GM12864 (cell line): ENCODE data around the gene S100A12.

Experiments
- DNase-seq: peaks from one replicate; pipeline ENCODE4 v3.0.0-alpha.2; 2011; ENCODE audit warnings: low read depth
- H3K4me3 ChIP-seq: 2 replicates; pipeline ENCODE4 v1.5.1; 2011; ENCODE audit warnings: mild to moderate bottlenecking, low read depth, low read length, control low read depth
- TF ChIP-seq, protein P1 (sequence below): IDR thresholded peaks from 2 replicates; pipeline ENCODE4 v1.5.1; 2011; ENCODE audit warnings: low read depth, mild to moderate bottlenecking, moderate library complexity, low read length, control low read depth, inconsistent platforms; ENCODE audit errors: missing control alignments

S100A12 gene

DNA sequence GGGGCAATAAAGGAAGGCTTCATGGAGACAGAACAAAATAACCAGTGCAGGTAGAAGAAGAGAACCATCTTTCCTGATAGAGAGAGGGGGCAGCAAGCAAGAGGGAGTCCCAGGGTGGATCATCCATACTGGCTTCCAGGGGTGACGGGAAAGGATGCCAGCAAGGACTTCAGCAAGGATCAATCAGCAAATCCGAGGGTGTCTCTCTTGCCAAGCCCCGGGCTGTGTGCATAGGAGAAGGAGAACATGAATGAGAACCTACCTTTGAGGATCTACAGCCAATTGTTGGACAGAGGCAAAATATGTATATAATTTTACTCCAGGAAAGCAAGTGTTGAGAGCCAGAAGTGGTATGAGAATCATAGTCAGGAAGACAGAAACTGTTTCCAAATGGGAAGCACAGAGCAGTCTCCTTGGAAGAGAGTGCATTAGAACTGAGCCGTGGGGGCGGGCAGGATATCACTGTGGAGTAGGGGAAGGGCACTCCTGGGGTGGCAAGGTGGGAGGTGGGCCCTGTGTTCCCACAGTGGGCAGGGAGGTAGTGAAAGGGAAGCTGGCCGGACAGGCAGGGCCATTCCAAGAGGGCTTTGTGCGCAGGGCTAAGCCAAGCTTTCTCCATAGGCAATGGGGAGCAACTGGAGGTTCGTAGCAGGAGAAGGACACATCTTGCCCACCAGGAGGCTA is 18.9 kb downstream of the S100A12 start:
- DNase-seq = no peak
- H3K4me3 ChIP-seq = no peak overlapping the region
- TF ChIP-seq, protein P1, sequence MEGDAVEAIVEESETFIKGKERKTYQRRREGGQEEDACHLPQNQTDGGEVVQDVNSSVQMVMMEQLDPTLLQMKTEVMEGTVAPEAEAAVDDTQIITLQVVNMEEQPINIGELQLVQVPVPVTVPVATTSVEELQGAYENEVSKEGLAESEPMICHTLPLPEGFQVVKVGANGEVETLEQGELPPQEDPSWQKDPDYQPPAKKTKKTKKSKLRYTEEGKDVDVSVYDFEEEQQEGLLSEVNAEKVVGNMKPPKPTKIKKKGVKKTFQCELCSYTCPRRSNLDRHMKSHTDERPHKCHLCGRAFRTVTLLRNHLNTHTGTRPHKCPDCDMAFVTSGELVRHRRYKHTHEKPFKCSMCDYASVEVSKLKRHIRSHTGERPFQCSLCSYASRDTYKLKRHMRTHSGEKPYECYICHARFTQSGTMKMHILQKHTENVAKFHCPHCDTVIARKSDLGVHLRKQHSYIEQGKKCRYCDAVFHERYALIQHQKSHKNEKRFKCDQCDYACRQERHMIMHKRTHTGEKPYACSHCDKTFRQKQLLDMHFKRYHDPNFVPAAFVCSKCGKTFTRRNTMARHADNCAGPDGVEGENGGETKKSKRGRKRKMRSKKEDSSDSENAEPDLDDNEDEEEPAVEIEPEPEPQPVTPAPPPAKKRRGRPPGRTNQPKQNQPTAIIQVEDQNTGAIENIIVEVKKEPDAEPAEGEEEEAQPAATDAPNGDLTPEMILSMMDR = no peak

DNA sequence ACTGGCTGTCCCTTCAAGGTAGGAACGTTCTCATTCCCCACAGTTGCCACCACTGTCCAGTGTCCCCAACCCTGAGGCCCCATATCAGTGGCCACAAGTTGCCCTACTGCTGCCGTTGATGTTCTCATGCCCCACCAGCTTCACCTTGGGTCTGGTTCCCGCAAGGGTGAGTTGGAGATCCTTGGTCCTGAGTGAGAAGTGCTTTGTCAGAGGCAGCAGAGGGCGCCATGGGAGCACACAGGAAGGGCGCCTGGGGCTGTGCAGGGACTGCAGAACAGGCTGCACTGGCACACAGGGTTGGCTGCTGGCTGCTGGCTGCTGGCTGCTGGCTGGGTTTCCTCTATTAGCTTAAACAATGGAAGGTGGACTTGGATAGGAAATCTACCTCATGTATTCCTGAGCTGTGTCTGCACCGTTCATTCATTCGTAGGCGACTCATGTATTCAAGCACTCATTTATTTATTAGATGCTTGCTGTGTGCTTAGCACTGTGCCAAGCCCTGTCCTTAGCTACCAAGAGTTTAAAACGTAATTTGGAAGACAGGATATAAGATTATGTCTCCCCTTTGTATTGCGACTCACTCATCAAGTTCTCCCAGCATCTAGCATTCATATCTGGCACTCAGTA is 19.9 kb downstream of the S100A12 start:
- H3K4me3 ChIP-seq = no peak overlapping the region
- DNase-seq = no peak
- TF ChIP-seq, protein P1 = peak; percentile 75

DNA sequence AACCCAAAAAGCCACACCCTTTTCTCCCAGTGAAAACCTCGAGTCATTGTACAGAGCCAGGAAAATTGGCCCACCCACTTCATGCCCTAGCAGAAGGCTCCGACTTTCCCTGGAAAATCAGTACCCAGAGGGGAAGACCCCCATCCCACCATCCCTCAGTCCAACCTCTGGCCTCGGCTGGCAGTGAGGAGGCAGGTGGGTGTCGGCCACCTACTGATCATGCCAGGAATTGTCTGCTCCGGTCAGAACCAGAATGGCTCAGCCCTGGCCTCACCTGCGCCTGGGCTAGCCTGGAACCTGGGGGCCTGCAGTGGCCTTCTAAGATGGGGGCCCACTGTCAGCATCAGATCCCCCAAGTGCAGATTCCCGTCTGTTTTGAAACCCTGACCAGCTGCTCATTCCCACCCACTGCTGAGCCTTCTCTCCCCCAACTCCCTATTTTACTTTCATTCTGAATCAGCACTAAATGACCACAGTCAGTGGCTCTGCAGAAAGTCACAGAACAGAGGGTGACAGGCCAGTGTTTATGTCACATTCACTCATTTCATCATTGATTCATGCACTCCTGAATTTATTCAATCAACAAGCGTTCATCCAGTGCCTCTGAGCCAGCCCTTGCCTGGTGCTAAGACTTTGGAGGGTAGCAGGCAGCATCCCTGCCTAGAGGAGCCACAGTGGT is 20.8 kb downstream of the S100A12 start:
- no peak overlapping the region for H3K4me3 ChIP-seq
- TF ChIP-seq, protein P1 = no peak
- DNase-seq = no peak

DNA sequence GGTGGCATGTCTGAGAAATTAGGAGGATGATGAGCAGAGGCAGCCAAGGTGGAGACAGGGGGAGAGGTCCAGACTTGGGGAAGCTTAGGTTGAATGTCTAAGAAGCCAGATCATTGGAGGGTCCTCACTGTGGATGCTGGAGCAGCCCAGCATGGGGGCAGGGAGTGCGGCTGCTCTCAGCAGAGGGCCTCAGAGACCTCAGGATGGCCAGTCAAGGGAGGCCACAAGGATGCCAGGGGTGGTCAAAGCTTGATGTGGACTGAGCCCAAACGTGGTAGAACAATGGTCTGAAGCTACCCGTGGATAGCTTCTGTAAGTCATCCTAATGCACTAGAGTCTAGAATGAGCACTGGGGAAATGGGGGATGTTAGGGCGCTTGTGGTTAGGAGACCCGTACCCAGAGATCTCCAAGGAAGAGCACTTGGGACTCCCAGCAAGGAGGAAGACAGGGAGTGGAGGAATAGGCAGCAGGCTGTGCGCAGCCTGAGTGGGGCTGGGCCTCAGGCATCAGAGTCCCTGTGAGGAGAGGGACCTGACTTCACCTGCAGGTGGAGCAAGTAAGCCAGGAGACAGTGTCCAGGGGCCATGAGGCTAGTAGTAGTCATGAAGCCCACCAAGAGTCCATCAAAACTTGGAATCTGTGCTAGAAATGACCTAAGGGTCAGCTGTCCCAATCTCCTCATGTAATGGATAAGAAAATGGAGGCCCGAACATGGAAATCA is 22.0 kb downstream of the S100A12 start:
- H3K4me3 ChIP-seq = no peak overlapping the region
- no peak for DNase-seq
- TF ChIP-seq, protein P1 = peak; percentile 60

DNA sequence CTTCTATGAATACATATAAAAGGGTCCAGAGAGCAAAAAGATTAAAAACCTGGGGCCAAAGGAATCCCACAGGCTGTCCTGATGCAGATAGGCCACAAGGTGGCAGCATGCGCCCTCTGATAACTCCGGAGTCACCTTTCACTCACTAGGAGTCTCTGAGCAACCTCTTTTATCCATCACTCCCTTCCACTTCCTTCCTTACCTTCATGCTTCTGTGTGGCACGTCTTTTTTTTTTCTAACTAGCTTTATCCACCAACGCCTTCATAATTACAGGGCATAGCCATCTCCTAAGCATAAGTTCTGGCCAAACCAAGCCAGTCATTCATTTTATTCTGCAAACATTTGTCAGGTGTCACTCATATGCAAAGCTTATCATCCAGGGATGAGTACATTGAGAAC is 22.9 kb downstream of the S100A12 start:
- no peak overlapping the region for H3K4me3 ChIP-seq
- TF ChIP-seq, protein P1 = peak; percentile 86
- peak; percentile 31 for DNase-seq

DNA sequence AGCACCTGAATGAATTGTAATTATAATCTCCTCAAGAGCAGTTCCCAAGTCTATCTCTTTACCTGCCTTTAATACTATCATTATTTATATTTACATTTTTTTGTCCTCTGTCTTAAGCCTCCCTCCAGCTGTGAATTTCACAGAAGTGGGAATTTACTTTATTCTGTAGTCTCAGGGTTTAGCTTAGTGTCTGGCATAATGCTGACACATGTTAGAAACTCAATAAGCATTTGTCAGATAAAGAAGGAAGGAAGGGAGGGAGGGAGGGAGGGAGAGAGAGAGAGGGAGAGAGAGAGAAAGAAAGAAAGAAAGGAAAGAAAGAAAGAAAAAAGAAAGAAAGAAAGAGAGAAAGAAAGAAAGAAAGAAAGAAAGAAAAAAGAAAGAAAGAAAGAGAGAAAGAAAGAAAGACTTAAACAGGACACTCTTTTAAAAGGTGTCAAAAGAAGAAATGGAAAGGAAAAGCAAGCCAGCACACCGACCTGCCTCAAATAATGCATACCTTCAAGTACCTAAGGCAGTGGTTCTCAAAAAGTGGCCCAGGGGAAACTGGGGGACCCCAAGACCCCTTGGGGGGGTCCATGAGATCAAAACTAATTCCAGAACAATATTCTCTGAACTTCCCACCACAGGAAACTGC is 25.0 kb downstream of the S100A12 start:
- H3K4me3 ChIP-seq = no peak overlapping the region
- no peak for DNase-seq
- TF ChIP-seq, protein P1 = no peak
